GF-D8 (cell line): ENCODE measurements around the gene LTK.

ENCODE experiments used
- DNase-seq: peaks from one replicate; lab custom pipeline; 2025; lab: John Stamatoyannopoulos, UW

LTK gene

DNA sequence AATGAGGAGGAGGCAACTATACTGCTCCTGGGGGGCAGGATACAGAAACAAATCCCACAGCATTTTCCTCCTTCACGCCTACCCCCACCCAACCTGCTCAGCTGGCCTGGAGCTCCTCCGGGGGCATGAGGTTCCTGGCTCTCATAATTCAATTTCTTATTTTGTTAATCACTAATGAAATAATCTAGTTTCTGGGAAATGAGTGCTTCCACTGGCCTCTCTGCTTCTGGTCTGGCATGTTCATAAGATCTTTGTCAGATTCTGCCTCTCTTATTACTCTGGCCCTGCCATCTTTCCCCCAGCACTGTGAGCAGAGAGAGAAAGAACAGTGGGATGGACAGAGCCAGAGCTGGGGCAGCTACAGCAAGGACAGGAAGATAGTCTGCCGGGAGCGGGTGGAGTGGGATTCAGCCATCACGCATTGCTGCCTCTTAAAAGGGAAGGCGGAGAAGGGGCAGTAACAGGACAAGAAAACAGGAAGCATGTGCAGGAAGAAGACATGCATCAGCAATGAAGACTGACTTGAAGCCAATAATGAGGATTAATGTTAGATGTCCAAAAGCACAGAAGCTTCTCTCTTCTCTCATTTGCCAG lies 16.8 kb upstream of the LTK start:
- DNase-seq: no peak

GRCh38 chr15:41523097-41523496 lies 9.5 kb upstream of the LTK start:
- DNase-seq: no peak

DNA sequence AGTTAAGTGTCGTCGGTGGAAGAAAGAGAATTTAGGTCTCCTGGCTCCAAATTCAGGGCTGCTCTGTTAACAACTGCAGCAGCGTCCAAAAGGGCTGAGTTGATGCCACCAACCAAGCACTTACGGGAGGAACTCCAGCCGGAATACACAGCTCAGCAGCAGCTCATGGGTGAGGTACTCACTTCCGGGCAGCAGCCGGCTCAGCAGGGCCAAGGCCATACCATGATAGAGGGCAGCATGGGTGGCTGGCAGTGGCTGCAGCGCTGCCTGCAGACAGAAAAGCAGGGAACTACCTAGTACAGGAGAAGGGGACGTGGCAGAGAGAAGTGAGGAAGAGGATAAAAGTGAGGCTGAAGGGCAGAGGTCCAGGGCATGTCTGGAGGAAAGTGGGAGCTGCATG lies 8.0 kb upstream of the LTK start:
- no peak for DNase-seq

DNA sequence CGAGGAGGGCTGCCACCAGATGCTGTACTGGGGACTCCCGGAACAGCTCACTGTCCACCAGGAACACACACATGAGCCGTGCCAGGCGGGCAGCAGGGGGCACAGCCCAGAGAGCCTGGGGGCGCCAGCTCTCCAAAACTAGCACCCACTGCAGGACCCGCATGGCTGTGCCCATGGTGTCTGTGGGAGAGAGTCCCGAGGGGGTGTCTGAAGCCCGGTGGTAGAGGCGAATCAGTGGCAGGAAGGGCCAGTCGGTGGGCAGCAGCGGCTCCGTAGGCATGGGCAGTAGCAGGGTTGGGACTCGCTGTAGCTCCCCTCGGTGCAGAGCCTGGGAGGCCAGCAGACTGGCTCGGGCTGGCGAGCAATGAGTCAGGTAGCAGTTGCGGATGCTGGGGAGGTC lies 7.0 kb upstream of the LTK start:
- no peak for DNase-seq

DNA sequence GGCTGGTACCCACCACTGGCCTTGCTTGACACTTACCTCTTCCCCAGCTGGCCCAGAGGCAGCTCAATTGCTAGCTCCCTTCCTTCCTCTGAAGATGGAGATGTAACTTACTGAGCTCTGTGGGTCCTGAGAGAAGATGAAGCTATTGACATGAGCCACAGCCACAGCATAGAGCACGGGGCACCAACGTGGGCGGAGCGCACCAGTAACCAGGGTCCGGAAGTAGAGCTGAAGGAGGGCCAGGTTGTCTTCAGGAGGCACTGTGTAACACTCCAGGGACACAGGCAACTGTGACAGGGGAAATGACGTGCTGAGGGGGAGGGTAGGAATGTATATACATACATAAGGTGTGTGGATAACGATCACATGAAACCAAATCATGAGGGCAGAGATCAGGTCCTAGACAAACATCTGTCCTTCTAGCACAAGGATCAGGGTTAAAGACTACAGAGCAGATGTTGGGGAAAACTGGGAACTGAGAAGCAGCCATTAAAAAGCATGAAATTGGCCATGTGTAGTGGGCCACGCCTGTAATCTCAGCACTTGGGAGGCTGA lies 4.3 kb upstream of the LTK start:
- no peak for DNase-seq

DNA sequence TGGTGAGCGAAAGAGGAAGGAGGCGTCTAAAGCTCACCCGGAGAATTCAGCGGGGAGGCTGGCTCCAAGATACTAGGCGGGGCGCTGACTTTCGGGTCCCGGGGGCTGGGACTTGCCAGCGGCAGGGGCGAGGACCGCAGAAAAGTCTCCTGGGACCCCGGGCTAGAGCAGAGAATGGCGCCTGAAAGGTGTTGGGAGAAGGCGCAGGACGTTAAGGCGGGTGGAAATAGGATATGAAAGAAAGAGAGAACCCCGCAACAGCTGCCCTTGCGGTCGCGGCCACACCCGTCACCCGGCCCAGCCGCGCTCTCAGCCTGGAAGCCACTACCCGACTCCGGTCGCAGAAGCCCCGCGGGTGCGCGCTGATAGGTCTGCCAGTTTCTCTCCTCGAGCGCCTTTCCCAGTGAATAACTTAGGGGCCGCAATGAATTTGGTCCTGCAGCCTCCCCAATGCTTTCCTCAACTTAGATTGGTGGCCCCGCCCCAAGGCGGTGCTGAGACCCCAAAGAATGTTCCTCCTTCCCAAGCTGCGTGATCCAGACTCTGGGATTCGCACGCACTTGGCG lies 604 bp downstream of the LTK start:
- DNase-seq: no peak

DNA sequence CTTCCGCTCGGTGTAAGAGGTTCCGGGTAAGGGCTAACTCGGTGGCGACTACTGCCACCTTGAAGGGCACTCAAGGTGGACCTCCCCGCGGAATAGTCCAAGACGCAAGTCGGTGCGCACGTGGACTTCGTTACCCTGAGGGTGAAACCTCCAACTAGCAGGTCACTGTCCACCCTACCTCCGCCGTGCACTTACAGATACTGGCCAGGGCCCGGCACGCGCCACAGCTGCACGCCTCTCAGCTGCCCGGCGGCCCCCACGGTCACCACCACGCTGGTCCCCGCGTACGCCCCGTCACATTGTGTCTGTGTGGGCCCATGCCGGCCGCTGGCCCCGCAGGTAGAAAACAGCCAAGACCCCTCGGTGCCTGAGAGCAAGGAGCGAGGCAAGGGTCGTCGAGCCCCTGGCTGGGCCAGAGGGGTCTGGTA lies 1.1 kb downstream of the LTK start:
- DNase-seq: no peak

GRCh38 chr15:41511899-41512369 lies 1.7 kb downstream of the LTK start:
- DNase-seq: no peak

DNA sequence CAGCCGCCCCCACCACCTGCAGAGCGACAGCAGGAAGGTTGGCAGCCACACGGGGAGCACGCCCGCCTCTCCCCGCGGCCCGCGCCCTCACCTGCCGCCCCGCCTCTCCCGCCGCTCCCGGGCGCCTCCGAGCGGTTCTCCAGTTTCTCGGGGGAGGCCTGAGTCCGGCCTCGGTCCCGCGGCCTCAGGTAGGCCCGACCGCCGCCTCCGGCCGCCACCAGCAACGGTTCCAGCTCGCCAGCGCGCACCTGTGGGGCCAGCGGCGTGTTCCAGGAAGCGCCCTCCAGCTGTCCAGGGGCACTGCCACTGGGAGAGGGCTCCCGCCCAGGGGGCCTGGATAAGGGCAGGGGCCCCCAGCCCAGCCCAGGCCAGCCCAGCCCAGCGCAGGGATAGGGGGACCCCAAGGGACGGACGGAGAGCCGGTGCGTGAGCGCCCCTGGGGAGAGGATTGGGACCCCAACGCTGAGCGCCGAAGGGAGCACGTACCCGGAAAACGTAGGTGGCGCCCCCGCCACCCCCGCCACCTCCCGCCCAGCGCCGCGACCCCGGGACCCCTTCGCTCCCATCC lies 2.2 kb downstream of the LTK start:
- DNase-seq: no peak

DNA sequence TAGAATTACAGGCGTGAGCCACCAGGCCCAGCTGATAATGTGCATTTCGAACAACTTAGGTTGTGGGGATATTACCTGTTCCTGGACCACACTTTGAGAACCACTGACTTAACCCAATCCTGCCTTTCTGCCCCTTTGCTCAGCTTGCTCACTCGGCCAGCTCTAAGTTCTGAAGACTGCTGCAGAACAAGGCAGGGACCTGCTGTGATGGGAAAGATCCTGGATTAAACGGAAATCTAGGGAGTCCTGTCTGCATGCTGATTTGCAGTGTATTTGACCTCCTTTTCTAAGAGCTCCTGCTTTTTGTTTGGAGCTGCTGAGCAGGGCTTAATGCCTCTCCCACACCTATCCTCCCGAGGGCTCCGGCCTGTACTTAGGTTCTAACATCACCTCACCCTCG lies 2.9 kb downstream of the LTK start:
- no peak for DNase-seq

DNA sequence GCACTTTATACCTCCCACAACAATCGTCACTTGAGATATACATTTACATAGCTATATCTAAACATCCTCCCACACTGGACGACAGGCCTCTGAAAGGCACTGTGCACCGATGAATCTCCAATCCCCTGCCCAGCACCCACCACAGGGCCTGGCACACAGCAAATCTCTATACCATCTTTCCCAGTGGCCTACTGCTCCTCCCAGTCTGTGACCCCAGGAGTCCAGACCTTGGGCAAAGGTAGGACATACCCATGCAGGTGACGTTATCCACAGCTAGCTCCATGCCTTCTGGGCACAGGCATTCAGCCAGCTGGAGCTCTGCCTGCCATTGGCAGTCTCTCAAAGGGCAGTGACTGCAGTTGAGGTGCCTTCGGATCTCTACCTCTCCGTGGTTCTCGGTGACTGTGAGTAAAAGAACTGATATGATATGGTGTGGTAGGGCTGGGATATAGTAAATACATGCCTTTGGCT lies 5.8 kb downstream of the LTK start:
- DNase-seq: no peak

DNA sequence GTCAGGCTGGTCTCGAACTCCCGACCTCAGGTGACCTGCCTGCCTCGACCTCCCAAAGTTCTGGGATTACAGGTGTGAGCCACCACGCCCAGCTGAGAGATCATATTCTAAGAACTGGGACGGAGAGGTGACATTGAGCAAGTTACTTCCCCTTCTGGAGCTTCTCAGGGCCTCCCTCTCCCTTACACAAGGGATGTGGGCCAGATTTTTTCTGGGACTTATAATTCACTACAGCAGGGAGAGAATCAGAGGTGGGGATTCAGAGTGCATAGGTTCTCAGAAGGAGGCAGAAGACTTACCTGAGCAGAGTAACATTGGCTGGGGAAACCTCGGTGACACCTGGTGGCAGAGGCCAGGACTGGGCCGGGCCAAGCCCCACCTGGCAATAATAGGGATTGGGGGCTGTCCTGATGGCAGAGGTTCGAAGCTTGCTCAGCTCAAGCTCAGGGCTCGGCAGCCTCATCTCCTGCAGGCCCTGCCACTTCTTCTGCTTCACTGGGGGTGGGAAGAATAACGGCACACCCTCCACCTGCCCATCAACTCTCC lies 6.8 kb downstream of the LTK start:
- no peak for DNase-seq

GRCh38 chr15:41505776-41506175 lies 7.9 kb downstream of the LTK start:
- no peak for DNase-seq

GRCh38 chr15:41504751-41505492 lies 8.7 kb downstream of the LTK start:
- DNase-seq: no peak

GRCh38 chr15:41503669-41504010 lies 10.0 kb downstream of the LTK start:
- no peak for DNase-seq

DNA sequence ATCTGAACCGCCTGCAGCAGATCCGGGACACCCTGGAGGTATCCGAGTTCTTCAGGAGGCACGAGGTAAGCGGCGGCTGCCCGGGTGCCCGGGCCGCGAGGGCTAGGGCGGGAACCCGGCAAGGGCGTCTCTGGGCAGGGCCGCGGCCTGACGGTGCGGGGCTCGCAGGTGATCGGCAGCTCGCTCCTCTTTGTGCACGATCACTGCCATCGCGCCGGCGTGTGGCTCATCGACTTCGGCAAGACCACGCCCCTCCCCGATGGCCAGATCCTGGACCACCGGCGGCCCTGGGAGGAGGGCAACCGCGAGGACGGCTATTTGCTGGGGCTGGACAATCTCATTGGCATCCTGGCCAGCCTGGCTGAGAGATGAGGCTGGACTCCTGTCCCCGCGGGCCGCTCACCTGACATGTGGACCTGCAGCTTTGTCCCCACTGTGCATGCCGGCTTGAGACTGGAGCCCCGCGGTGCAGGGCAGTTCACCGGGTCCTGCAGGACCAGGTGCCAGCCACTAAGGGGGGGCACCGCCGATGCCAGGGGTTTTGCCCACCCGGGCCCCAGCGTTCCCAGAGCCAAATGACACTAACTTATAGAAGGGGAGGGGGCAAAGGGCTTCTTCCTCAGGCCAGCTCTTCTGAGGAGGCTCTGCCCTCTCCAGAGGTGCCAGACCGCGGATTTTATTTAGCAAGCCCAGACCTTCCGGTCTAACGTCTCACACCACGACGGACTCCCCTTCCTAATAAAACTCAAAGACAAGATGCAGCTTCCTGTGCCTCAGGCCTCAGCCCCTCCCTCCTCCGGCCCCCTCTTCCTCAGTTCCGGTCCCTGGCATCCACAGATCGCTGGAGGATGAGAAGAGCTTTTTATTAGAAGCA lies 10.6 kb downstream of the LTK start:
- DNase-seq: peak; percentile 69

- DNase-seq: peak; percentile 5
Observed at GRCh38 chr15:41501931-41502794, 11.5 kb downstream of the LTK start.

- no peak for DNase-seq
Observed at GRCh38 chr15:41501191-41501917, 12.3 kb downstream of the LTK start.

DNA sequence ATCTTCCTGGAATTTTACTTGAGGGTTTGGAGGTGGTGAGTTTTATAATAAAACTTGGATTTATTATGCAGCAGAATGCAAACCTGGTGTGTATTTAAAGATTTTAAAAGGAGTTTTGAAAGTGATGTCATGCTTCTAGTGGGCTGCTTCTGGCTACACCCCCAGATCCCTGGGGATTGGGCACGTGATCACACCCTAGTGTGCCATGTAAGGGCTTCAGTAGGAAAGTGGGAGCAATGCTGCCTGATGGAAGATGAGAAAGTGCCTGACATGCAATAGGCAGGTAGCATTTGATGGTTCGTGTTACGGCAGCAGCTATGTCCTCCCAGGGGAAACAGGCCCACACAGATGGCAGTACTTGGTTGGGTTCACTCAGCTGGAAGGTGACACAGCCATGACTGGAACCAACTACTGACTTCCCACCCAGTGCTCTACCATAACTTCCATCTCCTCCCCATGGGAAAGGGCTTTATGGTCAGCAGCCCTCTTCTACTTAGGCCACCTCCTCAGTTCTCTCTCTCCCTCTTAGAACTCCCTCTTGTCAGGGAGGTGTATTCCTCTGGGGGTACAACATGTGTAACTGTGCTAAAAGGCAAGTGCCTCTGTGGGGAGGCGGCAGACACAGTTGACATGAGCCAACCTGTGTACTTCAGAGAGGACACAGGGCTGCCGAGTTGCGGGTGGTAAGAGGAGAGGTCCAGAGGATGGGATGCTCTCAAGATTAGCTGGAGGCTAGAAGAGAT lies 14.3 kb downstream of the LTK start:
- no peak for DNase-seq
